H1 (cell line): ENCODE data around the gene RAB26.
"Not testable (repeated sequence)": the region's sequence is repeated elsewhere in the genome, so short reads cannot be mapped to it uniquely, and the experiment has no call there.

Source experiments
- CBX5 ChIP-seq: fragments of 300-800, 300-1000 bp; sonication (generic); IDR thresholded peaks from 2 replicates; pipeline ENCODE4 v1.7.1; 2016; ENCODE audit warnings: antibody characterized with exemption, low read length, low read depth
- CHD1 ChIP-seq: IDR thresholded peaks from 2 replicates; pipeline ENCODE4 v1.6.1; 2012; ENCODE audit warnings: low read depth, low read length, improper control_type of control experiment
- CHD7 ChIP-seq: fragments of 300-600 bp; sonication (generic); IDR thresholded peaks from 2 replicates; pipeline ENCODE4 v1.7.1; 2012; ENCODE audit warnings: low read length, moderate library complexity, mild to moderate bottlenecking, inconsistent platforms; ENCODE audit not compliant: insufficient replicate concordance
- CTCF ChIP-seq, 3 experiments: IDR thresholded peaks; 1 replicate in 2 of 3; 2 replicates in 1 of 3; pipeline versions ENCODE4 v1.5.1 to v1.6.1; 2011; ENCODE audit warnings: low read length in 3 of 3, mild to moderate bottlenecking in 3 of 3, inconsistent platforms in 2 of 3, low read depth in 1 of 3, moderate library complexity in 1 of 3; ENCODE audit not compliant: insufficient read depth in 1 of 3; ENCODE audit errors: control extremely low read depth in 1 of 3
- JUND ChIP-seq: IDR thresholded peaks from 2 replicates; pipeline ENCODE4 v1.6.1; 2011; ENCODE audit warnings: mild to moderate bottlenecking, improper control_type of control experiment, low read length
- POLR2A ChIP-seq, 2 experiments: IDR thresholded peaks; 1 replicate in 1 of 2; 2 replicates in 1 of 2; pipeline ENCODE4 v1.6.1; 2011; ENCODE audit warnings: low read depth in 2 of 2, low read length in 2 of 2, mild to moderate bottlenecking in 2 of 2; ENCODE audit errors: control extremely low read depth in 1 of 2
- SP1 ChIP-seq: IDR thresholded peaks from 2 replicates; pipeline ENCODE4 v1.6.1; 2011; ENCODE audit warnings: low read depth, low read length
- SP2 ChIP-seq: IDR thresholded peaks from 2 replicates; pipeline ENCODE4 v1.6.1; 2012; ENCODE audit warnings: mild to moderate bottlenecking, low read length, inconsistent platforms
- TAF1 ChIP-seq: IDR thresholded peaks from 2 replicates; pipeline ENCODE4 v1.6.1; 2011; ENCODE audit warnings: mild to moderate bottlenecking, low read depth, low read length
- USF2 ChIP-seq: IDR thresholded peaks from 2 replicates; pipeline ENCODE4 v1.6.1; 2011; ENCODE audit warnings: low read length, improper control_type of control experiment
- TF ChIP-seq, protein P1 (sequence below): IDR thresholded peaks from 2 replicates; pipeline ENCODE4 v1.6.1; 2012; ENCODE audit warnings: inconsistent platforms

- TF ChIP-seq SP2; CTCF (IDR thresholded peaks at IDR 0.05; ENCODE audit: control extremely low read depth in 1 of 3, insufficient read depth in 1 of 3, low read depth in 1 of 3, low read length in 3 of 3); CHD7; CBX5; POLR2A (IDR thresholded peaks at IDR 0.05; ENCODE audit: control extremely low read depth in 1 of 2, low read depth in 2 of 2, low read length in 2 of 2); USF2; SP1; TAF1; CHD1; JUND: not testable (repeated sequence)
- TF ChIP-seq, protein P1, sequence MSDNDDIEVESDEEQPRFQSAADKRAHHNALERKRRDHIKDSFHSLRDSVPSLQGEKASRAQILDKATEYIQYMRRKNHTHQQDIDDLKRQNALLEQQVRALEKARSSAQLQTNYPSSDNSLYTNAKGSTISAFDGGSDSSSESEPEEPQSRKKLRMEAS: not testable (repeated sequence)
These were observed 19.2 kb upstream of the RAB26 start for GRCh38 chr16:2129251-2129650.
